K562 (cell line): ENCODE data around the gene CISTR. TPM values are rescaled to one million over a fixed set of nuclear protein-coding genes. Genes with fewer than 3 reads are reported as not detected.

Experiments
- ATAC-seq: fragments of 200-7000 bp; cut with Tn5 transposase; 3 replicates; pipeline ENCODE4 v1.9.1; 2020; ENCODE audit warnings: moderate library complexity
- BruUV-seq: library from RNA; stranded (reverse); fragments of 400-500 nt; replicated peaks from 2 replicates; lab custom pipeline; 2021; lab: Mats Ljungman, UMichigan
- CTCF ChIA-PET: fragments of 300-600 bp; formaldehyde crosslinking; extraction: SDS; loops from one replicate; lab custom pipeline; 2021; ENCODE audit warnings: low intra/inter-chr PET ratio; lab: Yijun Ruan, JAX
- POLR2A ChIA-PET: fragments of 300-600, 350-650 bp; sonication (Branson Sonifier 250); formaldehyde crosslinking; extraction: SDS; loops from one replicate; lab custom pipeline; 2021; ENCODE audit warnings: antibody characterized with exemption, inconsistent platforms; lab: Yijun Ruan, JAX
- DNase-seq, 4 experiments: peaks; one replicate each; pipeline versions ENCODE4 v3.0.0 to v3.0.0-alpha.2; 2011 to 2018; ENCODE audit warnings: low spot score in 3 of 4, mixed read lengths in 3 of 4; ENCODE audit errors: extremely low read depth in 1 of 4
- FAIRE-seq: peaks from 2 replicates; lab custom pipeline; 2011; peaks lifted over from hg19 to GRCh38; lab: Jason Lieb, UNC
- H2AFZ ChIP-seq: 2 replicates; pipeline ENCODE4 v1.6.0; 2011; ENCODE audit warnings: low read depth, low read length, control low read depth, inconsistent platforms
- H3K27ac ChIP-seq: fragments of 200-600 bp; 3 replicates; pipeline ENCODE4 v1.8.0; 2011; ENCODE audit warnings: low read depth, mild to moderate bottlenecking, control low read depth, inconsistent platforms, low read length, moderate library complexity, mixed read lengths; ENCODE audit errors: extremely low read depth
- H3K27me3 ChIP-seq, 2 experiments: fragments of 300-600 bp in 1 of 2; 2 replicates in 1 of 2; 3 replicates in 1 of 2; pipeline versions ENCODE4 v1.6.0 to v1.8.0; 2011; ENCODE audit warnings: inconsistent platforms in 2 of 2, low read length in 2 of 2, mild to moderate bottlenecking in 1 of 2, mixed read lengths in 1 of 2, moderate library complexity in 1 of 2; ENCODE audit not compliant: control insufficient read depth in 2 of 2, insufficient read depth in 2 of 2
- H3K36me3 ChIP-seq: fragments of 300-600 bp; 3 replicates; pipeline ENCODE4 v1.8.0; 2011; ENCODE audit warnings: mild to moderate bottlenecking, low read length, inconsistent platforms; ENCODE audit not compliant: control insufficient read depth, insufficient read depth
- H3K4me1 ChIP-seq, 2 experiments: fragments of 200-600 bp in 1 of 2; replicated peaks in 1 of 2; 2 replicates in 1 of 2; 3 replicates in 1 of 2; pipeline versions ENCODE4 v1.5.1 to v1.8.0; 2011; ENCODE audit warnings: inconsistent platforms in 2 of 2, low read length in 2 of 2, mild to moderate bottlenecking in 1 of 2, mixed read lengths in 1 of 2, moderate library complexity in 1 of 2; ENCODE audit not compliant: control insufficient read depth in 2 of 2, insufficient read depth in 2 of 2
- H3K4me2 ChIP-seq: 2 replicates; pipeline ENCODE4 v1.6.1; 2011; ENCODE audit warnings: low read length, control low read depth, inconsistent platforms, mixed read lengths; ENCODE audit not compliant: insufficient read depth
- H3K4me3 ChIP-seq: fragments of 200-600 bp; sonication (generic), shearing (Covaris generic); 2 replicates; pipeline ENCODE4 v1.5.1; 2016; ENCODE audit warnings: control low read depth, inconsistent platforms
- H3K79me2 ChIP-seq: fragments of 200-600 bp; 3 replicates; pipeline ENCODE4 v1.8.0; 2011; ENCODE audit warnings: low read length, inconsistent platforms; ENCODE audit not compliant: control insufficient read depth, insufficient read depth
- H3K9ac ChIP-seq, 2 experiments: 2 replicates each; pipeline versions ENCODE4 v1.6.0 to v1.6.1; 2011; ENCODE audit warnings: low read depth in 2 of 2, low read length in 2 of 2, control low read depth in 1 of 2, inconsistent platforms in 1 of 2, mild to moderate bottlenecking in 1 of 2, mixed read lengths in 1 of 2; ENCODE audit not compliant: insufficient read depth in 1 of 2
- H3K9me1 ChIP-seq: one replicate; pipeline ENCODE4 v1.6.0; 2011; ENCODE audit warnings: inconsistent platforms, mild to moderate bottlenecking, low read length, moderate library complexity; ENCODE audit not compliant: control insufficient read depth, insufficient read depth
- H3K9me3 ChIP-seq: replicated peaks from 2 replicates; pipeline ENCODE4 v1.5.1; 2011; ENCODE audit warnings: low read depth, low read length, inconsistent platforms; ENCODE audit not compliant: control insufficient read depth, insufficient read depth
- H4K20me1 ChIP-seq: replicated peaks from 2 replicates; pipeline ENCODE4 v1.6.1; 2011; ENCODE audit warnings: low read length, inconsistent platforms, mixed read lengths; ENCODE audit not compliant: control insufficient read depth, insufficient read depth
- HDAC3 ChIP-seq: fragments of 450-650 bp; IDR thresholded peaks from 2 replicates; pipeline ENCODE4 v1.6.1; 2018; ENCODE audit warnings: borderline replicate concordance, mild to moderate bottlenecking, moderate library complexity; ENCODE audit not compliant: partially characterized antibody
- LARP7 ChIP-seq: fragments of 450-650 bp; IDR thresholded peaks from 2 replicates; pipeline ENCODE4 v1.6.1; 2016
- YY1 ChIP-seq, 3 experiments: IDR thresholded peaks; 2 replicates each; pipeline ENCODE4 v1.6.1; 2011; ENCODE audit warnings: low read length in 2 of 3, mild to moderate bottlenecking in 2 of 3, moderate library complexity in 2 of 3, borderline replicate concordance in 1 of 3, control low read depth in 1 of 3, low read depth in 1 of 3; ENCODE audit not compliant: insufficient read depth in 3 of 3, insufficient replicate concordance in 2 of 3, control insufficient read depth in 1 of 3, insufficient read length in 1 of 3; ENCODE audit errors: extremely low read depth in 1 of 3
- WGBS: fragments of 100-300 bp; shearing (Covaris generic); methylation state at CpG from one replicate; pipeline ENCODE4 v1.1.6; 2016; ENCODE audit warnings: low coverage, mixed read lengths; ENCODE audit not compliant: insufficient coverage; ENCODE audit errors: missing lambda C conversion rate; 5-methylcytosine and 5-hydroxymethylcytosine counted together
- in situ Hi-C: fragments of 300-500 bp; cut with MboI; formaldehyde crosslinking; loops from 4 replicates; pipeline ENCODE4 v1.15.0; 2018; ENCODE audit warnings: inconsistent platforms, mixed read lengths
- intact Hi-C: fragments of 100-400 bp; cut with micrococcal nuclease; formaldehyde crosslinking; loops from 2 replicates; pipeline ENCODE4 v1.14.2; 2022
- polyA plus RNA-seq, 8 experiments: library from polyadenylated mRNA; depleted of rRNA in 4 of 8; stranded (reverse) in 5 of 8; unstranded in 3 of 8; fragments of >200 nt; fragmentation: Nextera tagmentation in 2 of 8; fragmentation: Illumina TruSeq in 1 of 8; extraction: Ambion mirVana in 2 of 8; extraction: Trizol in 1 of 8; gene quantifications; 2 replicates each; pipeline versions ENCODE4 v1.2.1 to v1.2.3, GENCODE V29; 2011 to 2014; ENCODE audit warnings: inconsistent platforms in 1 of 8, missing spikeins in 1 of 8
- total RNA-seq, 7 experiments: library from RNA; depleted of rRNA in 6 of 7; stranded (reverse); fragments of >200 nt in 6 of 7; fragmentation: Illumina TruSeq in 2 of 7; extraction: Trizol in 2 of 7; gene quantifications; 2 replicates each; pipeline versions ENCODE4 v1.2.1 to v1.2.3, GENCODE V29; 2011 to 2021; ENCODE audit warnings: low replicate concordance in 1 of 7
- TF ChIP-seq, protein P1 (sequence below): fragments of 250-450 bp; sonication (Bioruptor Pico); IDR thresholded peaks from 2 replicates; pipeline ENCODE4 v1.8.0; 2021; ENCODE audit warnings: moderate library complexity, mild to moderate bottlenecking, inconsistent platforms
- TF ChIP-seq, protein P2 (sequence below), 2 experiments: IDR thresholded peaks in 1 of 2; conservative IDR thresholded peaks in 1 of 2; 2 replicates each; pipeline ENCODE4 v1.6.1; 2016; ENCODE audit warnings: low read depth in 2 of 2, mild to moderate bottlenecking in 1 of 2, missing compliant biosample characterization in 1 of 2, missing genetic modification characterization in 1 of 2, moderate library complexity in 1 of 2

Gene CISTR
- total and polyA plus RNA-seq, 9 of the 15 experiments (the other 6 are each of a cell fraction or from before 2014, with no cell fraction given): not detected

- no peak for FAIRE-seq
- Histone ChIP-seq H3K79me2 (no peaks in the 10 kb centered on the region), H4K20me1 (peaks cover 12% of the 10 kb centered on the region), H3K4me1 (peaks cover 0 to 15% of the 10 kb centered on the region in 2 experiments; a peak in 3 of 5 replicates), H2AFZ (0 out of 2 replicates have a peak overlapping the region, but pooled peaks have one; percentile 23), H3K4me3 (no peak overlapping the region), H3K27ac (no peak overlapping the region), H3K9ac (no peak overlapping the region), H3K4me2 (no peak overlapping the region), H3K9me1 (no peaks in the 10 kb centered on the region), H3K27me3 (peaks cover 58 to 70% of the 10 kb centered on the region in 2 experiments), H3K9me3 (no peaks in the 10 kb centered on the region), H3K36me3 (no peaks in the 10 kb centered on the region)
- intact Hi-C loops (no loop called here), in situ Hi-C loops (no loop called here)
- 6% methylated on average over 14 of the region's 14 CpGs for WGBS
- CTCF ChIA-PET: interaction anchor here (0.7 kb wide), 1 partner anchor 25 kb away, joined by 3 read pairs; no protein-coding TSS in a partner anchor
- BruUV-seq: no TSS peak
- POLR2A ChIA-PET: interaction anchor here (0.6 to 1.9 kb wide), 6 partner anchors 8 to 457 kb away, joined by 3 to 9 read pairs (median 4); partner anchors contain the start of gene CALCOCO1
- no peak for DNase-seq
- no peak for ATAC-seq
- TF ChIP-seq, protein P1, sequence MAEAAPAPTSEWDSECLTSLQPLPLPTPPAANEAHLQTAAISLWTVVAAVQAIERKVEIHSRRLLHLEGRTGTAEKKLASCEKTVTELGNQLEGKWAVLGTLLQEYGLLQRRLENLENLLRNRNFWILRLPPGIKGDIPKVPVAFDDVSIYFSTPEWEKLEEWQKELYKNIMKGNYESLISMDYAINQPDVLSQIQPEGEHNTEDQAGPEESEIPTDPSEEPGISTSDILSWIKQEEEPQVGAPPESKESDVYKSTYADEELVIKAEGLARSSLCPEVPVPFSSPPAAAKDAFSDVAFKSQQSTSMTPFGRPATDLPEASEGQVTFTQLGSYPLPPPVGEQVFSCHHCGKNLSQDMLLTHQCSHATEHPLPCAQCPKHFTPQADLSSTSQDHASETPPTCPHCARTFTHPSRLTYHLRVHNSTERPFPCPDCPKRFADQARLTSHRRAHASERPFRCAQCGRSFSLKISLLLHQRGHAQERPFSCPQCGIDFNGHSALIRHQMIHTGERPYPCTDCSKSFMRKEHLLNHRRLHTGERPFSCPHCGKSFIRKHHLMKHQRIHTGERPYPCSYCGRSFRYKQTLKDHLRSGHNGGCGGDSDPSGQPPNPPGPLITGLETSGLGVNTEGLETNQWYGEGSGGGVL: no peak
- TF ChIP-seq HDAC3: no peak
- TF ChIP-seq LARP7: no peak
- TF ChIP-seq, protein P2, sequence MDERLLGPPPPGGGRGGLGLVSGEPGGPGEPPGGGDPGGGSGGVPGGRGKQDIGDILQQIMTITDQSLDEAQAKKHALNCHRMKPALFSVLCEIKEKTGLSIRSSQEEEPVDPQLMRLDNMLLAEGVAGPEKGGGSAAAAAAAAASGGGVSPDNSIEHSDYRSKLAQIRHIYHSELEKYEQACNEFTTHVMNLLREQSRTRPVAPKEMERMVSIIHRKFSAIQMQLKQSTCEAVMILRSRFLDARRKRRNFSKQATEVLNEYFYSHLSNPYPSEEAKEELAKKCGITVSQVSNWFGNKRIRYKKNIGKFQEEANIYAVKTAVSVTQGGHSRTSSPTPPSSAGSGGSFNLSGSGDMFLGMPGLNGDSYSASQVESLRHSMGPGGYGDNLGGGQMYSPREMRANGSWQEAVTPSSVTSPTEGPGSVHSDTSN (CRISPR knock-in tag; IDR thresholded peaks at IDR 0.05; ENCODE audit: low read depth): no peak
- TF ChIP-seq, protein P2 (tag; conservative IDR thresholded peaks at IDR 0.05; ENCODE audit: low read depth): no peak
- TF ChIP-seq YY1 (IDR thresholded peaks at IDR 0.05; ENCODE audit: borderline replicate concordance in 1 of 3, control insufficient read depth in 1 of 3, extremely low read depth in 1 of 3, insufficient read depth in 3 of 3, insufficient read length in 1 of 3, insufficient replicate concordance in 2 of 3, low read depth in 1 of 3, low read length in 2 of 3): no peak
Measured at GRCh38 chr12:53737951-53738405, 13.8 kb downstream of the CISTR start.
